ENCODE data around the gene IVNS1ABP. TPM values are rescaled to one million over a fixed set of nuclear protein-coding genes. Genes with fewer than 3 reads are reported as not detected.
"Not testable (repeated sequence)": the region's sequence is repeated elsewhere in the genome, so short reads cannot be mapped to it uniquely, and the experiment has no call there.

The IVNS1ABP gene
- total and polyA plus RNA-seq, 4 donors = 14.2 to 83.4 (median 34.0) TPM

DNA sequence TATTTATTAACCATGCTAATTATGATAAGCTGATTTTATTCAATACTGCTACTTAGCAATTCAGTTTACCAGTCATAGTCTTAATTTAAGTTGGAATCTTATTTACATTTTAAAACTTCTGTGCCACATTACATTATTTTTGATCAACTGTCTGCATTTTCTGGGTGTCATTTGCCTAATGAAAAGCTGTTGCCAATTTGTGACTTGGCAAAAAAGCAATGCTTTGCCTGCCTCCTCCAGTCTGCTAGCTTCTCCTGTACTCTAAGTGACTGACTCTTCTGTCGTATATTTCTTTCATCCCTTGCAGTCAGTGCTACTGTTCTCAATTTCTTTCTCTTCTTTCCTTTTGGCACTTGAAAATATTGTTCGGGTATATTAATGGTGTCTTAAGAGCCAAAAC is 5.6 kb upstream of the IVNS1ABP start:
- WGBS = 91% methylated on average over 2 of the region's 2 CpGs
- no peak overlapping the region for H3K9ac ChIP-seq (ENCODE audit: low read depth in 1 of 2, low read length in 2 of 2)
- peaks cover 0 to 6% (median 1%) of the 10 kb centered on the region in 4 donors for H3K4me1 ChIP-seq (ENCODE audit: control insufficient read depth in 4 of 4, insufficient read depth in 4 of 4, low read length in 3 of 4)
- H3K36me3 ChIP-seq (ENCODE audit: control insufficient read depth in 4 of 4, insufficient read depth in 3 of 4, low read depth in 1 of 4, low read length in 3 of 4) = no peaks in the 10 kb centered on the region
- H3K27ac ChIP-seq (ENCODE audit: low read depth in 1 of 2, low read length in 2 of 2) = no peak overlapping the region
- TF ChIP-seq FOXA2 (IDR thresholded peaks at IDR 0.05) = no peak
- no peak for TF ChIP-seq REST (IDR thresholded peaks at IDR 0.05)
- TF ChIP-seq RAD21 (IDR thresholded peaks at IDR 0.05) = no peak
- TF ChIP-seq, protein P1, sequence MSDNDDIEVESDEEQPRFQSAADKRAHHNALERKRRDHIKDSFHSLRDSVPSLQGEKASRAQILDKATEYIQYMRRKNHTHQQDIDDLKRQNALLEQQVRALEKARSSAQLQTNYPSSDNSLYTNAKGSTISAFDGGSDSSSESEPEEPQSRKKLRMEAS (IDR thresholded peaks at IDR 0.05) = no peak
- TF ChIP-seq NR2F2 (IDR thresholded peaks at IDR 0.05) = no peak
- no peak for TF ChIP-seq TAF1 (conservative IDR thresholded peaks at IDR 0.05)
- no peak for TF ChIP-seq CTCF (IDR thresholded peaks at IDR 0.05; ENCODE audit: low read depth, low read length, missing input control)
- H3K4me3 ChIP-seq (ENCODE audit: low read depth in 1 of 3, low read length in 3 of 3) = no peak overlapping the region
- H3K27me3 ChIP-seq (ENCODE audit: control insufficient read depth in 4 of 4, insufficient read depth in 4 of 4, low read length in 3 of 4) = no peaks in the 10 kb centered on the region
- no peak for DNase-seq (ENCODE audit: low spot score)
- H3K9me3 ChIP-seq (ENCODE audit: control insufficient read depth in 4 of 4, low read length in 3 of 4) = no peaks in the 10 kb centered on the region

DNA sequence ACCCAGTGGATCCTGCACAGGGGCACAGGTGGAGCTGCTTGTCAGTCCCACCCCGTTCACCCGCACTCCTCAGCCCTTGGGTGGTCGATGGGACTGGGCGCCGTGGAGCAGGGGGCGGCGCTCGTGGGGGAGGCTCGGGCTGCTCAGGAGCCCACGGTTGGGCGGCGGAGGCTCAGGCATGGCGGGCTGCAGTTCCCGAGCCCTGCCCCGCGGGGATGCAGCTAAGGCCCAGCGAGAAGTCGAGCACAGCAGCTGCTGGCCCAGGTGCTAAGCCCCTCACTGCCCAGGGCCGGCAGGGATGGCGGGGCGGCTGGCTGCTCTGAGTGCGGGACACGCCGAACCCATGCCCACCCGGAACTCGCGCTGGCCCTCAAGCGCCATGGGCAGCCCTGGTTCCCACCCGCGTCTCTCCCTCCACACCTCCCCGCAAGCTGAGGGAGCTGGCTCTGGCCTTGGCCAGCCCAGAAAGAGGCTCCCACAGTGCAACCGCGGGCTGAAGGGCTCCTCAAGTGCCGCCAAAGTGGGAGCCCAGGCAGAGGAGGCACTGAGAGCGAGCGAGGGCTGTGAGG is 4.7 kb upstream of the IVNS1ABP start:
- H3K27me3 ChIP-seq (ENCODE audit: control insufficient read depth in 4 of 4, insufficient read depth in 4 of 4, low read length in 3 of 4); H3K9ac ChIP-seq (ENCODE audit: low read depth in 1 of 2, low read length in 2 of 2); H3K4me3 ChIP-seq (ENCODE audit: low read depth in 1 of 3, low read length in 3 of 3); H3K9me3 ChIP-seq (ENCODE audit: control insufficient read depth in 4 of 4, low read length in 3 of 4); DNase-seq (ENCODE audit: low spot score); H3K4me1 ChIP-seq (ENCODE audit: control insufficient read depth in 4 of 4, insufficient read depth in 4 of 4, low read length in 3 of 4); H3K27ac ChIP-seq (ENCODE audit: low read depth in 1 of 2, low read length in 2 of 2); H3K36me3 ChIP-seq (ENCODE audit: control insufficient read depth in 4 of 4, insufficient read depth in 3 of 4, low read depth in 1 of 4, low read length in 3 of 4): not testable (repeated sequence)
- 96% methylated on average over 36 of the region's 36 CpGs for WGBS

- 99% methylated on average over 7 of the region's 7 CpGs for WGBS
- DNase-seq (ENCODE audit: low spot score); H3K9ac ChIP-seq (ENCODE audit: low read depth in 1 of 2, low read length in 2 of 2); H3K9me3 ChIP-seq (ENCODE audit: control insufficient read depth in 4 of 4, low read length in 3 of 4); H3K4me3 ChIP-seq (ENCODE audit: low read depth in 1 of 3, low read length in 3 of 3); H3K27ac ChIP-seq (ENCODE audit: low read depth in 1 of 2, low read length in 2 of 2); H3K27me3 ChIP-seq (ENCODE audit: control insufficient read depth in 4 of 4, insufficient read depth in 4 of 4, low read length in 3 of 4); H3K4me1 ChIP-seq (ENCODE audit: control insufficient read depth in 4 of 4, insufficient read depth in 4 of 4, low read length in 3 of 4); H3K36me3 ChIP-seq (ENCODE audit: control insufficient read depth in 4 of 4, insufficient read depth in 3 of 4, low read depth in 1 of 4, low read length in 3 of 4): not testable (repeated sequence)
These were observed 4.1 kb upstream of the IVNS1ABP start for GRCh38 chr1:185321104-185321503.

DNA sequence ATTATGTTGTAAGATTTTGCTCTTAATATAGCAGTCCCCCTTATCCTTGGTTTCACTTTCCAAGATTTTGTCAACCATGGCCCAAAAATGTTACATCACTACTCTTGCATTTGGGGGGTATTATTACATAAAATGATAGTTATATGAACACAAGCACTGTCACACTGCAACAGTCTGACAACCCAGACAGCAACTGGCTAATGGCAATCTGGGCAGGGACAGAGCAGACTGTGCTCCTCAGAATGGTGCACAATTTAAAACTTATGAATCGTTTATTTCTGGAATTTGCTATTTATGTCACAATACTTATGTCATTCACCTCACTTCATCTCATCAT is 2.1 kb upstream of the IVNS1ABP start:
- Histone ChIP-seq H3K4me1 (ENCODE audit: control insufficient read depth in 4 of 4, insufficient read depth in 4 of 4, low read length in 3 of 4) (peaks cover 2 to 26% (median 17%) of the 10 kb centered on the region in 4 donors), H3K4me3 (ENCODE audit: low read depth in 1 of 3, low read length in 3 of 3) (no peak overlapping the region), H3K9ac (ENCODE audit: low read depth in 1 of 2, low read length in 2 of 2) (no peak overlapping the region), H3K27me3 (ENCODE audit: control insufficient read depth in 4 of 4, insufficient read depth in 4 of 4, low read length in 3 of 4) (no peaks in the 10 kb centered on the region), H3K27ac (ENCODE audit: low read depth in 1 of 2, low read length in 2 of 2) (no peak overlapping the region), H3K36me3 (ENCODE audit: control insufficient read depth in 4 of 4, insufficient read depth in 3 of 4, low read depth in 1 of 4, low read length in 3 of 4) (no peaks in the 10 kb centered on the region), H3K9me3 (ENCODE audit: control insufficient read depth in 4 of 4, low read length in 3 of 4) (no peaks in the 10 kb centered on the region)
- DNase-seq (ENCODE audit: low spot score) = no peak
- WGBS = 70% methylated on average over 1 of the region's 1 CpG
- TF ChIP-seq, protein P1 (IDR thresholded peaks at IDR 0.05) = no peak
- TF ChIP-seq NR2F2 (IDR thresholded peaks at IDR 0.05) = no peak
- TF ChIP-seq, protein P2, sequence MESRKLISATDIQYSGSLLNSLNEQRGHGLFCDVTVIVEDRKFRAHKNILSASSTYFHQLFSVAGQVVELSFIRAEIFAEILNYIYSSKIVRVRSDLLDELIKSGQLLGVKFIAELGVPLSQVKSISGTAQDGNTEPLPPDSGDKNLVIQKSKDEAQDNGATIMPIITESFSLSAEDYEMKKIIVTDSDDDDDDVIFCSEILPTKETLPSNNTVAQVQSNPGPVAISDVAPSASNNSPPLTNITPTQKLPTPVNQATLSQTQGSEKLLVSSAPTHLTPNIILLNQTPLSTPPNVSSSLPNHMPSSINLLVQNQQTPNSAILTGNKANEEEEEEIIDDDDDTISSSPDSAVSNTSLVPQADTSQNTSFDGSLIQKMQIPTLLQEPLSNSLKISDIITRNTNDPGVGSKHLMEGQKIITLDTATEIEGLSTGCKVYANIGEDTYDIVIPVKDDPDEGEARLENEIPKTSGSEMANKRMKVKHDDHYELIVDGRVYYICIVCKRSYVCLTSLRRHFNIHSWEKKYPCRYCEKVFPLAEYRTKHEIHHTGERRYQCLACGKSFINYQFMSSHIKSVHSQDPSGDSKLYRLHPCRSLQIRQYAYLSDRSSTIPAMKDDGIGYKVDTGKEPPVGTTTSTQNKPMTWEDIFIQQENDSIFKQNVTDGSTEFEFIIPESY (IDR thresholded peaks at IDR 0.05) = no peak
- TF ChIP-seq YY1 (IDR thresholded peaks at IDR 0.05) = no peak
- no peak for TF ChIP-seq ATF3 (IDR thresholded peaks at IDR 0.05)
- TF ChIP-seq EGR1 (IDR thresholded peaks at IDR 0.05; ENCODE audit: low read depth in 2 of 2) = no peak
- TF ChIP-seq RAD21 (IDR thresholded peaks at IDR 0.05) = no peak
- TF ChIP-seq RXRA (IDR thresholded peaks at IDR 0.05) = no peak
- TF ChIP-seq CTCF (IDR thresholded peaks at IDR 0.05; ENCODE audit: low read depth, low read length, missing input control) = no peak
